HepG2 (cell line): ENCODE data around the gene MACROD2. TPM values are rescaled to one million over a fixed set of nuclear protein-coding genes. Genes with fewer than 3 reads are reported as not detected.
A peak's percentile ranks its signal among the peaks of the same experiment; 100 is the strongest.

Experiments
- DR1 ChIP-seq: sonication (generic); formaldehyde crosslinking; IDR thresholded peaks from 2 replicates; pipeline ENCODE4 v1.8.0; 2021; ENCODE audit warnings: mild to moderate bottlenecking, missing genetic modification reagents, inconsistent platforms
- HNRNPUL1 ChIP-seq: fragments of 200-400 bp; formaldehyde crosslinking; IDR thresholded peaks from 2 replicates; pipeline ENCODE4 v1.6.1; 2017; ENCODE audit warnings: low read depth, mild to moderate bottlenecking, low read length, moderate library complexity
- KMT2A ChIP-seq: sonication (generic); formaldehyde crosslinking; IDR thresholded peaks from 2 replicates; pipeline ENCODE4 v1.4.0; 2020; ENCODE audit warnings: missing genetic modification reagents
- MAF1 ChIP-seq: sonication (generic); formaldehyde crosslinking; IDR thresholded peaks from 2 replicates; pipeline ENCODE4 v1.5.0; 2020; ENCODE audit warnings: missing genetic modification reagents, borderline replicate concordance
- NCOA2 ChIP-seq: sonication (generic); formaldehyde crosslinking; IDR thresholded peaks from 2 replicates; pipeline ENCODE4 v1.8.0; 2022; ENCODE audit warnings: inconsistent platforms
- SAP130 ChIP-seq: IDR thresholded peaks from 2 replicates; pipeline ENCODE4 v1.6.1; 2016; ENCODE audit warnings: low read depth
- SIN3B ChIP-seq: fragments of 150-350 bp; IDR thresholded peaks from 2 replicates; pipeline ENCODE4 v1.6.1; 2014; ENCODE audit warnings: low read length
- SMAD9 ChIP-seq: sonication (generic); formaldehyde crosslinking; IDR thresholded peaks from 2 replicates; pipeline ENCODE4 v1.5.1; 2020; ENCODE audit warnings: mild to moderate bottlenecking, missing genetic modification reagents
- STAG1 ChIP-seq: sonication (generic); formaldehyde crosslinking; IDR thresholded peaks from 2 replicates; pipeline ENCODE4 v1.4.0; 2020; ENCODE audit warnings: missing genetic modification reagents
- YEATS2 ChIP-seq: sonication (generic); formaldehyde crosslinking; IDR thresholded peaks from 2 replicates; pipeline ENCODE4 v1.4.0; 2020; ENCODE audit warnings: missing genetic modification reagents, borderline replicate concordance
- ZFP90 ChIP-seq: sonication (generic); formaldehyde crosslinking; IDR thresholded peaks from 2 replicates; pipeline ENCODE4 v1.8.0; 2022; ENCODE audit warnings: missing genetic modification reagents, mild to moderate bottlenecking, inconsistent platforms, borderline replicate concordance
- ZNF264 ChIP-seq: sonication (generic); formaldehyde crosslinking; IDR thresholded peaks from 2 replicates; pipeline ENCODE4 v1.4.0; 2020; ENCODE audit warnings: missing genetic modification reagents
- ZNF326 ChIP-seq: sonication (generic); formaldehyde crosslinking; IDR thresholded peaks from 2 replicates; pipeline ENCODE4 v1.4.0; 2020; ENCODE audit warnings: missing genetic modification reagents, borderline replicate concordance
- ZNF33A ChIP-seq: sonication (generic); formaldehyde crosslinking; IDR thresholded peaks from 2 replicates; pipeline ENCODE4 v1.5.1; 2020; ENCODE audit warnings: missing genetic modification reagents, mild to moderate bottlenecking, moderate library complexity, borderline replicate concordance
- ZNF382 ChIP-seq: sonication (generic); formaldehyde crosslinking; IDR thresholded peaks from 2 replicates; pipeline ENCODE4 v1.5.0; 2020; ENCODE audit warnings: missing genetic modification reagents, mild to moderate bottlenecking, borderline replicate concordance
- ZNF879 ChIP-seq: sonication (generic); formaldehyde crosslinking; IDR thresholded peaks from 2 replicates; pipeline ENCODE4 v1.8.1; 2023; ENCODE audit warnings: missing genetic modification reagents
- ZZZ3 ChIP-seq: sonication (generic); formaldehyde crosslinking; IDR thresholded peaks from 2 replicates; pipeline ENCODE4 v1.4.0; 2020; ENCODE audit warnings: missing genetic modification reagents, mild to moderate bottlenecking, borderline replicate concordance
- polyA plus RNA-seq, 8 experiments: library from polyadenylated mRNA; depleted of rRNA in 3 of 8; stranded (reverse) in 7 of 8; unstranded in 1 of 8; fragments of >200 nt; fragmentation: Illumina TruSeq in 4 of 8; extraction: Trizol in 4 of 8; gene quantifications; 2 replicates each; pipeline versions ENCODE4 v1.2.1 to v1.2.3, GENCODE V29; 2011 to 2016; ENCODE audit warnings: low read depth in 4 of 8, missing spikeins in 1 of 8, mixed read lengths in 1 of 8; ENCODE audit not compliant: insufficient read depth in 1 of 8
- total RNA-seq, 5 experiments: library from RNA; depleted of rRNA; stranded (reverse); fragments of >200 nt; fragmentation: Illumina TruSeq; extraction: Trizol; gene quantifications; 2 replicates each; pipeline ENCODE4 v1.2.3, GENCODE V29; 2016; ENCODE audit warnings: low read depth in 1 of 5
- TF ChIP-seq, protein P1 (sequence below): sonication (generic); formaldehyde crosslinking; IDR thresholded peaks from 2 replicates; pipeline ENCODE4 v1.4.0; 2020; ENCODE audit warnings: mild to moderate bottlenecking, missing genetic modification reagents
- TF ChIP-seq, protein P2 (sequence below): sonication (generic); formaldehyde crosslinking; IDR thresholded peaks from 2 replicates; pipeline ENCODE4 v1.4.0; 2020; ENCODE audit warnings: missing genetic modification reagents
- TF ChIP-seq, protein P3 (sequence below): sonication (generic); formaldehyde crosslinking; IDR thresholded peaks from 2 replicates; pipeline ENCODE4 v1.8.0; 2022; ENCODE audit warnings: mild to moderate bottlenecking, missing genetic modification reagents, moderate library complexity
- TF ChIP-seq, protein P4 (sequence below): sonication (generic); formaldehyde crosslinking; IDR thresholded peaks from 2 replicates; pipeline ENCODE4 v1.8.0; 2023; ENCODE audit warnings: mild to moderate bottlenecking, missing genetic modification reagents
- TF ChIP-seq, protein P5 (sequence below): sonication (generic); formaldehyde crosslinking; IDR thresholded peaks from 2 replicates; pipeline ENCODE4 v1.5.1; 2020; ENCODE audit warnings: missing genetic modification reagents, mild to moderate bottlenecking, borderline replicate concordance

The MACROD2 gene
- total and polyA plus RNA-seq, 2 of the 13 experiments (the other 11 are each of a cell fraction or from before 2014, with no cell fraction given) = 0.13 to 0.51 TPM

DNA sequence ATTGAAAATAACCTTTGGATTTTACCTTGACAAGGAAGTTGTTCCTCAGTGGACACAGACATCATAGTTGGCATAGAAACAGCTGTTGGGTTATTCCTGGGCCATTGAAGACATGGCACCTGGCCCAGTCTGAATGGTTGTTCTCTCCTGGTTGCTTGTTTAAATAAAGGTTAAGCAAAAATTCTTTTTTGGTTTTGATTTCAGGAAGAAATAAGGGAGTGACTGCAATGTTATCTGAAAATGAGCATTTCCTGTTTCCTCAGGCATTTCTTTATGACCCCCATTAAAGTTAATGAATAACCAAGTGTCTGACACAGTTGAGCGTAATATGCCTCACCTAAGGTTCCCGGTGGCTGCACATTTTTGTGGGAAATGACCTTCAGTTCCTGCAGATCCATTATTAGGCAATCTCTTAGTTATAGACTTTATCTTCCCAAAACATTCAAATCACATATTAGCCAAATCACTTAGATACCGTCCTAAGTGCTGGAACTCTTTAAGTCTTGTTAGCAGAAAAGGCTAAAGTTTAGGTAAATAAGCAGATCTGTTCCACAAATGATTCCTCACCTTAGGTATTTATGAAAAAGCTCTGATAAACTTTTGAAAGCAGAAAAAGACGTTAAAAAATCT lies 990.8 kb downstream of the MACROD2 start (continued):
- TF ChIP-seq, protein P1, sequence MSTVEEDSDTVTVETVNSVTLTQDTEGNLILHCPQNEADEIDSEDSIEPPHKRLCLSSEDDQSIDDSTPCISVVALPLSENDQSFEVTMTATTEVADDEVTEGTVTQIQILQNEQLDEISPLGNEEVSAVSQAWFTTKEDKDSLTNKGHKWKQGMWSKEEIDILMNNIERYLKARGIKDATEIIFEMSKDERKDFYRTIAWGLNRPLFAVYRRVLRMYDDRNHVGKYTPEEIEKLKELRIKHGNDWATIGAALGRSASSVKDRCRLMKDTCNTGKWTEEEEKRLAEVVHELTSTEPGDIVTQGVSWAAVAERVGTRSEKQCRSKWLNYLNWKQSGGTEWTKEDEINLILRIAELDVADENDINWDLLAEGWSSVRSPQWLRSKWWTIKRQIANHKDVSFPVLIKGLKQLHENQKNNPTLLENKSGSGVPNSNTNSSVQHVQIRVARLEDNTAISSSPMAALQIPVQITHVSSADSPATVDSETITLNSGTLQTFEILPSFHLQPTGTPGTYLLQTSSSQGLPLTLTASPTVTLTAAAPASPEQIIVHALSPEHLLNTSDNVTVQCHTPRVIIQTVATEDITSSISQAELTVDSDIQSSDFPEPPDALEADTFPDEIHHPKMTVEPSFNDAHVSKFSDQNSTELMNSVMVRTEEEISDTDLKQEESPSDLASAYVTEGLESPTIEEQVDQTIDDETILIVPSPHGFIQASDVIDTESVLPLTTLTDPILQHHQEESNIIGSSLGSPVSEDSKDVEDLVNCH (CRISPR knock-in tag) = no peak
- TF ChIP-seq, protein P2, sequence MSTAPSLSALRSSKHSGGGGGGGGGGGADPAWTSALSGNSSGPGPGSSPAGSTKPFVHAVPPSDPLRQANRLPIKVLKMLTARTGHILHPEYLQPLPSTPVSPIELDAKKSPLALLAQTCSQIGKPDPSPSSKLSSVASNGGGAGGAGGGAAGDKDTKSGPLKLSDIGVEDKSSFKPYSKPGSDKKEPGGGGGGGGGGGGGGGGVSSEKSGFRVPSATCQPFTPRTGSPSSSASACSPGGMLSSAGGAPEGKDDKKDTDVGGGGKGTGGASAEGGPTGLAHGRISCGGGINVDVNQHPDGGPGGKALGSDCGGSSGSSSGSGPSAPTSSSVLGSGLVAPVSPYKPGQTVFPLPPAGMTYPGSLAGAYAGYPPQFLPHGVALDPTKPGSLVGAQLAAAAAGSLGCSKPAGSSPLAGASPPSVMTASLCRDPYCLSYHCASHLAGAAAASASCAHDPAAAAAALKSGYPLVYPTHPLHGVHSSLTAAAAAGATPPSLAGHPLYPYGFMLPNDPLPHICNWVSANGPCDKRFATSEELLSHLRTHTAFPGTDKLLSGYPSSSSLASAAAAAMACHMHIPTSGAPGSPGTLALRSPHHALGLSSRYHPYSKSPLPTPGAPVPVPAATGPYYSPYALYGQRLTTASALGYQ (CRISPR knock-in tag) = peak; percentile 87
- TF ChIP-seq SMAD9 (CRISPR knock-in tag) = no peak
- TF ChIP-seq STAG1 (CRISPR knock-in tag) = peak; percentile 49
- TF ChIP-seq MAF1 (CRISPR knock-in tag) = peak; percentile 43; the same call in 1 of the 2 replicates
- no peak for TF ChIP-seq ZNF879
- TF ChIP-seq, protein P3, sequence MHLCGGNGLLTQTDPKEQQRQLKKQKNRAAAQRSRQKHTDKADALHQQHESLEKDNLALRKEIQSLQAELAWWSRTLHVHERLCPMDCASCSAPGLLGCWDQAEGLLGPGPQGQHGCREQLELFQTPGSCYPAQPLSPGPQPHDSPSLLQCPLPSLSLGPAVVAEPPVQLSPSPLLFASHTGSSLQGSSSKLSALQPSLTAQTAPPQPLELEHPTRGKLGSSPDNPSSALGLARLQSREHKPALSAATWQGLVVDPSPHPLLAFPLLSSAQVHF (CRISPR knock-in tag) = no peak
- peak; percentile 37; the same call in 1 of the 2 replicates for TF ChIP-seq KMT2A (CRISPR knock-in tag)
- peak; percentile 99 for TF ChIP-seq HNRNPUL1
- no peak for TF ChIP-seq ZNF33A (CRISPR knock-in tag)
- TF ChIP-seq, protein P4, sequence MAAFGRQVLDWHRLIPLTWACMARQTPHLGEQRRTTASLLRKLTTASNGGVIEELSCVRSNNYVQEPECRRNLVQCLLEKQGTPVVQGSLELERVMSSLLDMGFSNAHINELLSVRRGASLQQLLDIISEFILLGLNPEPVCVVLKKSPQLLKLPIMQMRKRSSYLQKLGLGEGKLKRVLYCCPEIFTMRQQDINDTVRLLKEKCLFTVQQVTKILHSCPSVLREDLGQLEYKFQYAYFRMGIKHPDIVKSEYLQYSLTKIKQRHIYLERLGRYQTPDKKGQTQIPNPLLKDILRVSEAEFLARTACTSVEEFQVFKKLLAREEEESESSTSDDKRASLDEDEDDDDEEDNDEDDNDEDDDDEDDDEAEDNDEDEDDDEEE (CRISPR knock-in tag) = no peak
- no peak for TF ChIP-seq ZNF264 (CRISPR knock-in tag)
- no peak for TF ChIP-seq ZNF382 (CRISPR knock-in tag)
- no peak for TF ChIP-seq ZFP90
- no peak for TF ChIP-seq ZNF326 (CRISPR knock-in tag)
- TF ChIP-seq DR1 (CRISPR knock-in tag) = no peak
- TF ChIP-seq, protein P5, sequence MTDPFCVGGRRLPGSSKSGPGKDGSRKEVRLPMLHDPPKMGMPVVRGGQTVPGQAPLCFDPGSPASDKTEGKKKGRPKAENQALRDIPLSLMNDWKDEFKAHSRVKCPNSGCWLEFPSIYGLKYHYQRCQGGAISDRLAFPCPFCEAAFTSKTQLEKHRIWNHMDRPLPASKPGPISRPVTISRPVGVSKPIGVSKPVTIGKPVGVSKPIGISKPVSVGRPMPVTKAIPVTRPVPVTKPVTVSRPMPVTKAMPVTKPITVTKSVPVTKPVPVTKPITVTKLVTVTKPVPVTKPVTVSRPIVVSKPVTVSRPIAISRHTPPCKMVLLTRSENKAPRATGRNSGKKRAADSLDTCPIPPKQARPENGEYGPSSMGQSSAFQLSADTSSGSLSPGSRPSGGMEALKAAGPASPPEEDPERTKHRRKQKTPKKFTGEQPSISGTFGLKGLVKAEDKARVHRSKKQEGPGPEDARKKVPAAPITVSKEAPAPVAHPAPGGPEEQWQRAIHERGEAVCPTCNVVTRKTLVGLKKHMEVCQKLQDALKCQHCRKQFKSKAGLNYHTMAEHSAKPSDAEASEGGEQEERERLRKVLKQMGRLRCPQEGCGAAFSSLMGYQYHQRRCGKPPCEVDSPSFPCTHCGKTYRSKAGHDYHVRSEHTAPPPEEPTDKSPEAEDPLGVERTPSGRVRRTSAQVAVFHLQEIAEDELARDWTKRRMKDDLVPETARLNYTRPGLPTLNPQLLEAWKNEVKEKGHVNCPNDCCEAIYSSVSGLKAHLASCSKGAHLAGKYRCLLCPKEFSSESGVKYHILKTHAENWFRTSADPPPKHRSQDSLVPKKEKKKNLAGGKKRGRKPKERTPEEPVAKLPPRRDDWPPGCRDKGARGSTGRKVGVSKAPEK (CRISPR knock-in tag) = 0 out of 2 replicates have a peak, but pooled peaks have one; percentile 41
- peak; percentile 98 for TF ChIP-seq NCOA2 (CRISPR knock-in tag)
- TF ChIP-seq ZZZ3 (CRISPR knock-in tag) = no peak
- no peak for TF ChIP-seq SIN3B
- TF ChIP-seq SAP130 = peak; percentile 82
- no peak for TF ChIP-seq YEATS2 (CRISPR knock-in tag)
